Loucy (cell line): Measurements from ENCODE around the gene NRF1.

ENCODE experiments used
- H2AFZ ChIP-seq: fragments of 200-600 bp; sonication (generic); 2 replicates; pipeline ENCODE4 v1.6.0; 2016; ENCODE audit warnings: antibody characterized with exemption, mild to moderate bottlenecking, low read length, moderate library complexity
- H3F3A ChIP-seq: fragments of 200-600 bp; 2 replicates; pipeline ENCODE4 v1.6.0; 2016; ENCODE audit warnings: antibody characterized with exemption, low read depth, mild to moderate bottlenecking
- H3K27me3 ChIP-seq: fragments of 200-600 bp; sonication (generic); 2 replicates; pipeline ENCODE4 v1.6.1; 2014; ENCODE audit warnings: low read length, mild to moderate bottlenecking; ENCODE audit not compliant: insufficient read depth, poor library complexity, severe bottlenecking
- H3K36me3 ChIP-seq: fragments of 200-600 bp; sonication (generic); 2 replicates; pipeline ENCODE4 v1.6.1; 2016; ENCODE audit warnings: low read length; ENCODE audit not compliant: insufficient read depth
- H3K4me1 ChIP-seq: fragments of 200-600 bp; sonication (generic); 2 replicates; pipeline ENCODE4 v1.5.1; 2014; ENCODE audit warnings: low read length, mild to moderate bottlenecking; ENCODE audit not compliant: insufficient read depth, poor library complexity, severe bottlenecking
- H3K4me2 ChIP-seq: fragments of 200-600 bp; sonication (generic); 2 replicates; pipeline ENCODE4 v1.6.0; 2014; ENCODE audit warnings: antibody characterized with exemption, low read length, low read depth, mild to moderate bottlenecking; ENCODE audit not compliant: poor library complexity, severe bottlenecking
- H3K4me3 ChIP-seq: fragments of 200-600 bp; sonication (generic); 2 replicates; pipeline ENCODE4 v1.5.1; 2014; ENCODE audit warnings: low read length, mild to moderate bottlenecking, mixed read lengths; ENCODE audit not compliant: poor library complexity, severe bottlenecking
- H3K79me2 ChIP-seq: fragments of 200-600 bp; sonication (generic); 2 replicates; pipeline ENCODE4 v1.6.1; 2014; ENCODE audit warnings: low read length; ENCODE audit not compliant: insufficient read depth
- H3K9ac ChIP-seq: fragments of 200-600 bp; sonication (generic); 2 replicates; pipeline ENCODE4 v1.6.0; 2014; ENCODE audit warnings: mild to moderate bottlenecking, low read depth, low read length, moderate library complexity; ENCODE audit not compliant: poor library complexity, severe bottlenecking
- H3K9me2 ChIP-seq: fragments of 200-600 bp; sonication (generic); replicated peaks from 2 replicates; pipeline ENCODE4 v1.6.1; 2016; ENCODE audit warnings: low read depth, low read length, mixed read lengths
- H3K9me3 ChIP-seq: fragments of 200-600 bp; sonication (generic); 2 replicates; pipeline ENCODE4 v1.6.1; 2014; ENCODE audit warnings: mild to moderate bottlenecking, antibody characterized with exemption, low read length, low read depth; ENCODE audit not compliant: insufficient read depth
- H4K20me1 ChIP-seq: fragments of 200-600 bp; sonication (generic); 2 replicates; pipeline ENCODE4 v1.6.0; 2014; ENCODE audit warnings: antibody characterized with exemption, low read length, mild to moderate bottlenecking; ENCODE audit not compliant: insufficient read depth, poor library complexity, severe bottlenecking
- CTCF ChIP-seq: fragments of 200-600 bp; sonication (generic); conservative IDR thresholded peaks from 2 replicates; pipeline ENCODE4 v1.5.1; 2014; ENCODE audit warnings: mild to moderate bottlenecking, antibody characterized with exemption, low read length
- EZH2phosphoT487 ChIP-seq: fragments of 200-600 bp; IDR thresholded peaks from 2 replicates; pipeline ENCODE4 v1.6.1; 2018; ENCODE audit warnings: antibody characterized with exemption, mild to moderate bottlenecking, moderate library complexity, borderline replicate concordance

Gene NRF1

GRCh38 chr7:129780257-129780973, 168.9 kb downstream of the NRF1 start:
- no peak overlapping the region for H2AFZ ChIP-seq
- no peaks in the 10 kb centered on the region for H3K9me3 ChIP-seq
- H3K79me2 ChIP-seq, result no peaks in the 10 kb centered on the region
- H4K20me1 ChIP-seq, result no peaks in the 10 kb centered on the region
- no peaks in the 10 kb centered on the region for H3K27me3 ChIP-seq
- no peak overlapping the region for H3K4me3 ChIP-seq
- no peak overlapping the region for H3K9ac ChIP-seq
- no peaks in the 10 kb centered on the region for H3K4me1 ChIP-seq
- TF ChIP-seq CTCF (no peak), EZH2phosphoT487 (no peak)
- no peaks in the 10 kb centered on the region for H3F3A ChIP-seq
- H3K36me3 ChIP-seq, result no peaks in the 10 kb centered on the region
- no peaks in the 10 kb centered on the region for H3K9me2 ChIP-seq
- no peak overlapping the region for H3K4me2 ChIP-seq

DNA sequence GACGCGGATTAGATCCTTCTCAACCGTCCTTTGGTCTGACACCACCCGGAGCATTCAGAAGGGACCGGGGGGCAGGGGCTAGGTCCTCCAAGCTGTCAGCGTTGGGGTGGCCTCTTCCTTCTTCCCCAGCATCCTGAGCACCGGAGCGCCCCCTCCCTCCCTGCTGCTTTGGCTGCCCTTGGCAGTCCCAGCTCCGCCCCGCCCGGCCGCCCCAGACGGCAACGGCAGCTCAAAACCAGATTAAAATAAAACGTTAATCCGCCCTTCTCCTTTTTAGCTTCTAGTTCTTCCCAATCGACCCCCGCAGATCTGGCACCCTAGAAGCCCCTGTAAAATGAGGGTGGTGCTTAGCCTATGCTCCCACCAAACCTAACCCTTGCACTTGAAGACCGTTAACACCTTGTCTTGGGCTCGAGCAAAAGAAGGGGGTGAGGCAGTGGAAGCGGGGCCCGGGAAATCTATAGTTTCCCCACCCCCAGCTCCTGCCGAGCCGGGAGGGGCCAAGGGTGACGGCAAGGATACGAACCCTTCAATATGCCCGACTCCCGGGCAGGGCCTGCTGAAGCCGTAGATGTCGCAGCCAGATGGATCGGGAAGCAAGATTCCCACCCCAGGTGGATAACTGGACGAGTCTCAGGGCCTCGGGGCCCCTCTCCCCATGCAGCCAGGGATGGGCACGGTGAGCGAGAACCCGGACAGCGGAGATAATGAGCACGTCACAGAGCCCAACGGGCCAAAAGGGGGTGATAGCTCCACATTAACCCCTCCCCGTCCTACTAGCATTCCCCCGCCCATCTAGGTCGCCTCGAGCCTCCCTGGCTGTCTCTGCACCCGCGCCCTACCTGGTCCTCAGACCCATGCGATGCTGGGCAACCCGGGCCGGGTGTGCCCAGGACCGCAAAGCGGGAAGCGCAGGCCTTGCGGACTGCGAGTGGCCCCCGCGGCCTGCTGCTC, 169.7 kb downstream of the NRF1 start:
- Histone ChIP-seq H2AFZ (no peak overlapping the region), H3K4me1 (no peaks in the 10 kb centered on the region), H3K9ac (no peak overlapping the region), H3K79me2 (no peaks in the 10 kb centered on the region), H3K4me3 (no peak overlapping the region), H3F3A (no peaks in the 10 kb centered on the region), H3K27me3 (no peaks in the 10 kb centered on the region), H3K4me2 (no peak overlapping the region), H3K36me3 (no peaks in the 10 kb centered on the region), H3K9me3 (no peaks in the 10 kb centered on the region), H3K9me2 (no peaks in the 10 kb centered on the region), H4K20me1 (no peaks in the 10 kb centered on the region)
- TF ChIP-seq CTCF, result no peak
- TF ChIP-seq EZH2phosphoT487, result no peak

GRCh38 chr7:129781928-129782817, 170.7 kb downstream of the NRF1 start:
- no peak overlapping the region for H3K4me2 ChIP-seq

More at GRCh38 chr7:129781928-129782817, 170.7 kb downstream of the NRF1 start:
- Histone ChIP-seq H3K4me1 (no peaks in the 10 kb centered on the region), H3K27me3 (no peaks in the 10 kb centered on the region), H3K9me2 (no peaks in the 10 kb centered on the region), H4K20me1 (no peaks in the 10 kb centered on the region), H3K79me2 (no peaks in the 10 kb centered on the region), H3F3A (no peaks in the 10 kb centered on the region), H3K36me3 (no peaks in the 10 kb centered on the region), H3K9me3 (no peaks in the 10 kb centered on the region), H3K4me3 (no peak overlapping the region), H3K9ac (no peak overlapping the region), H2AFZ (no peak overlapping the region)
- TF ChIP-seq CTCF (no peak), EZH2phosphoT487 (no peak)
